Measurements from ENCODE around the gene UPF3A. TPM values are rescaled to one million over a fixed set of nuclear protein-coding genes. Genes with fewer than 3 reads are reported as not detected.

Gene UPF3A, protein sequence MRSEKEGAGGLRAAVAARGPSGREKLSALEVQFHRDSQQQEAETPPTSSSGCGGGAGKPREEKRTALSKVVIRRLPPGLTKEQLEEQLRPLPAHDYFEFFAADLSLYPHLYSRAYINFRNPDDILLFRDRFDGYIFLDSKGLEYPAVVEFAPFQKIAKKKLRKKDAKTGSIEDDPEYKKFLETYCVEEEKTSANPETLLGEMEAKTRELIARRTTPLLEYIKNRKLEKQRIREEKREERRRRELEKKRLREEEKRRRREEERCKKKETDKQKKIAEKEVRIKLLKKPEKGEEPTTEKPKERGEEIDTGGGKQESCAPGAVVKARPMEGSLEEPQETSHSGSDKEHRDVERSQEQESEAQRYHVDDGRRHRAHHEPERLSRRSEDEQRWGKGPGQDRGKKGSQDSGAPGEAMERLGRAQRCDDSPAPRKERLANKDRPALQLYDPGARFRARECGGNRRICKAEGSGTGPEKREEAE
- 31.8 to 38.9 TPM (median 36.0 TPM) in 5 replicates for total RNA-seq (2022; extraction: Qiagen RNA extraction)

DNA sequence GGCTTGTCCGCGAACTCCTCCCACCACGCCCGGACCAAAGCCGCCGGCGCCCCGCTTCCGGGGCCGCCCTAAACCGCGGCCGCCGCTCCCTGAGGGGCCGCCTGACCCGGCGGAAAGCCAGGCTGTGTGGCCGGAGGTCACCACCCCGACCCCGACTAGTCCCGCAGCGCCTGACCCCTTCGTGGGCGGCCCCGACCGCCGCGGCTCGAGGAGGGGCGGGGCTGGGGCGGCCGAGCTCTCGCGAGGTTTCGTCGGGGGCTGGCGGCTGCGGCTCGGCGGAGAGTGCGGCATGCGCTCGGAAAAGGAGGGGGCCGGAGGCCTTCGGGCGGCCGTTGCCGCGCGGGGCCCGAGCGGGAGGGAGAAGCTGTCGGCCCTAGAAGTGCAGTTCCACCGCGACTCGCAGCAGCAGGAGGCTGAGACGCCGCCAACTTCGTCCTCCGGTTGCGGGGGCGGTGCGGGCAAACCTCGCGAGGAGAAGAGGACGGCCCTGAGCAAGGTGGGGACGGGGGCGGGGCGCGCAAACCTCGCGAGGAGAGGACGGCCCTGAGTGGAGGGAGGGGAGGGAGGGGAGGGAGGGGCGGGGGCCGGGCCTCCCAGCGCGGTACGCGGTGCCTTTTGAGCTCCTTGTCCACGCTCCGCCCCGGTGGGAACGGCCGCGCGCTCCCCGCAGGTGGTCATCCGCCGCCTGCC is at the start of gene UPF3A:
Gene UPF3A (plus strand): TSS at position 251 of the 690 bp plus-strand sequence. CDS start 39 bp downstream, at position 290.

DNA sequence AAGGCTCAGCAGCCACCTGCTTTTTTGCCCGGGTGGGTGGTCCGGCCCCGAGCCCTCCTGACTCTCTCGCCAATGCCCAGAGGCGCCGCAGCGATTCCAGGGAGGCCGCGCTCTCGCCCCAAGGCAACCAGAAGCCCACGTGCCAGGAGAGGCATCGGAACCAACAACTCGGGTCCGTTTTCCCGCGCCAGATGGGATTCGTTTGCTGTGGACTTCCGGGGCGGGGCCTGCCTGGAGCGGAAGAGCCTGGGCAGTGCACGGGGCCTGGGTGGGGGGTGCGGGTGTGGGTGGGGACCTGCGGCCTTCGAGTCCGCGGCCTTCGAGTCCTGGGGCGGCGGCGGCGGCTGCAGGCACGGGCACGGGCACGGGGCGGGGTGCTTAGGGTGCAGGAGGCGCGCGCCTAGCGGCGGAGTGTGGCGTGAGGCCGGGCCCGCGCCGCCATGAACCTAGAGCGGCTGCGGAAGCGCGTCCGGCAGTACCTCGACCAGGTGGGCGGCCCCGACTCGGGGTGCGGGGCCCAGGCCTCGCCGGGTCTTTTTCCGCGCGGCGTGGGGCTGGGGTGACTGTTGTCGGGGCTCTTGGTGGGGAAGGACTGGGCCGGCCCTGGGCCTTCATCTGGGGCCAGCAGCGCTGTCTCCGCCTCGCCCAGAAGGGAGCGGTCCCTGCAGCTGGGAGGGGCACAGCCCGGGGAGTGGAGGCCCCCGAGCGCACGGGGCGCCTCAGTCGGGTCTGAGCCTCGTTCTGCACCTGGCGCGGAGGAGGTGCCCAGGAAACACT is 46.6 kb upstream of the UPF3A start, which contains the start of gene CDC16:
Gene CDC16 (plus strand): TSS at position 253 of the 777 bp plus-strand sequence. CDS start 188 bp downstream, at position 441.

GRCh38 chr13:114314074-114314912 is 32.9 kb downstream of the UPF3A start, which contains the start of gene CHAMP1:
Gene CHAMP1 (plus strand): TSS chr13:114314503. CDS start chr13:114323843, 9,340 bp downstream.

Other genes starting within 250 kb of the UPF3A start
- gene RASA3, start 149.0 kb upstream of the UPF3A start, total RNA-seq (2022; extraction: Qiagen RNA extraction): 8.5 to 11.2 TPM (median 10.2 TPM) in 5 replicates
- not detected in 5 replicates for gene CFAP97D2, start 102.3 kb upstream of the UPF3A start, total RNA-seq (2022; extraction: Qiagen RNA extraction)
- gene CDC16, start 46.7 kb upstream of the UPF3A start, total RNA-seq (2022; extraction: Qiagen RNA extraction): 39.1 to 43.9 TPM (median 42.0 TPM) in 5 replicates
- 21.9 to 26.6 TPM (median 23.8 TPM) in 5 replicates for gene CHAMP1, start 32.9 kb downstream of the UPF3A start, total RNA-seq (2022; extraction: Qiagen RNA extraction)

Data from A549 treated with AZD2906 at 1 μM for 4 hours (cell line).